ENCODE data around the gene GUCD1.

Gene GUCD1

GRCh38 chr22:24492391-24492790, 62.5 kb downstream of the GUCD1 start:
- TF ChIP-seq CTCF (IDR thresholded peaks at IDR 0.05; ENCODE audit: poor library complexity, severe bottlenecking): no peak
- H3K9me3 ChIP-seq (ENCODE audit: severe bottlenecking): no peaks in the 10 kb centered on the region
- H3K36me3 ChIP-seq (ENCODE audit: low read depth): no peaks in the 10 kb centered on the region
- no peak overlapping the region for H3K4me3 ChIP-seq (ENCODE audit: severe bottlenecking)
- ATAC-seq (ENCODE audit: low read depth) (no peak), DNase-seq (ENCODE audit: low spot score) (no peak)
- peaks cover 6% of the 10 kb centered on the region for H3K27me3 ChIP-seq (ENCODE audit: insufficient read depth, poor library complexity, severe bottlenecking)
- H3K4me1 ChIP-seq (ENCODE audit: insufficient read depth, poor library complexity, severe bottlenecking): no peaks in the 10 kb centered on the region
- H3K27ac ChIP-seq (ENCODE audit: poor library complexity, severe bottlenecking): no peak overlapping the region

Measured in RWPE2 (cell line).